Effector memory CD4-positive, alpha-beta T cell (primary cell): ENCODE data around the gene ITPR2.
"Not testable (repeated sequence)": the region's sequence is repeated elsewhere in the genome, so short reads cannot be mapped to it uniquely, and the experiment has no call there.

Source experiments
- DNase-seq, 3 donors: peaks; one replicate each; pipeline ENCODE4 v3.0.0-alpha.2; 2020
- H3K27ac ChIP-seq: 2 replicates; pipeline ENCODE4 v1.7.0; 2013; ENCODE audit warnings: mild to moderate bottlenecking, low read length, moderate library complexity; ENCODE audit not compliant: insufficient read depth, poor library complexity, severe bottlenecking
- H3K27me3 ChIP-seq: replicated peaks from 2 replicates; pipeline ENCODE4 v1.7.0; 2013; ENCODE audit warnings: mild to moderate bottlenecking, low read length; ENCODE audit not compliant: insufficient read depth, control insufficient read depth, poor library complexity, severe bottlenecking
- H3K36me3 ChIP-seq: 2 replicates; pipeline ENCODE4 v1.7.0; 2013; ENCODE audit warnings: mild to moderate bottlenecking, low read length, moderate library complexity; ENCODE audit not compliant: control insufficient read depth, insufficient read depth
- H3K4me1 ChIP-seq: 2 replicates; pipeline ENCODE4 v1.7.0; 2013; ENCODE audit warnings: low read length, mild to moderate bottlenecking; ENCODE audit not compliant: control insufficient read depth, insufficient read depth, poor library complexity, severe bottlenecking
- H3K4me3 ChIP-seq: 2 replicates; pipeline ENCODE4 v1.7.0; 2013; ENCODE audit warnings: low read length, low read depth, mild to moderate bottlenecking; ENCODE audit not compliant: insufficient read depth, poor library complexity, severe bottlenecking
- H3K9me3 ChIP-seq: 2 replicates; pipeline ENCODE4 v1.7.0; 2013; ENCODE audit warnings: mild to moderate bottlenecking, low read length, moderate library complexity; ENCODE audit not compliant: control insufficient read depth

ITPR2 gene

DNA sequence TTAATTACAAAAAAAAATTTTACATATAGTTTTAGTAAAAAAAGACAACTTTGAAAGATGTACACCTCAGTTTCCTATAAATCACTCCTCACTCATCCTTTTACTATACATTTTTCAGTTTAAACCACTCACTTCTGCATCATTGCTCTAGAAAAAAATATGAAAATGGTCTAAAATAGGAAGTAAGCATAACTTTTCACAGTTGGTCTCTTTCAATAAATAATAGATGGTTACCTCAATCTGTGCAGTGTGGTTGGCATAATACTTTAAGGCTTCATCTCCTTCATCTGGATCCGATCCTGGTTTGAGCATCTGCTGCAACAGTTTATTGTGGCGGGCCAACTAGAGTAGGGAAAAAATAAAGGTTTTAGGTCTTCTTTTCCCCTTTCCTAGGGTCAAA lies 389.7 kb downstream of the ITPR2 start:
- H3K27ac ChIP-seq, result no peak overlapping the region
- H3K4me3 ChIP-seq, result no peak overlapping the region
- DNase-seq, result no peak

DNA sequence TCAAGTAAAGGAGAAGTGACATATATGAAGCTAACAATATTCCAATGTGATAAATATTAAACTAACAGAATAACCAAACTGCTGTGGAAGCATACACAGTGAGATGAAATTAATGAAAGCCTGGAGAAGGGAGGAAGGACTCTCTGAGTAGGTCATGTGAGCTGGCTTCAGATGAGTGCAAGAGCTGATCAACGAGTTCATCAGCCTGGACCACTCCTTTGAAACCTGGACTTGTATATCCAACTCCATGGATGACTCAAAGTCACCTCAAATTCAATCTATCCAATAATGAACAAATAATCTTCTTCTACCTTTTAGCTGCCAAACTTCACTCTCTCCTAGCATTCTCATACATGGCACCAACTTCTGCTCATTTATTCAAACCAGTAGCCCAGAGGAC lies 391.6 kb downstream of the ITPR2 start:
- Histone ChIP-seq H3K4me1 (no peaks in the 10 kb centered on the region), H3K4me3 (no peak overlapping the region), H3K36me3 (peaks cover 7% of the 10 kb centered on the region), H3K9me3 (no peaks in the 10 kb centered on the region), H3K27me3 (no peaks in the 10 kb centered on the region), H3K27ac (no peak overlapping the region)
- no peak for DNase-seq

More for the DNA sequence above, 389.7 kb downstream of the ITPR2 start:
- H3K27me3 ChIP-seq, result no peaks in the 10 kb centered on the region
- H3K9me3 ChIP-seq, result no peaks in the 10 kb centered on the region
- H3K36me3 ChIP-seq, result peaks cover 7% of the 10 kb centered on the region
- H3K4me1 ChIP-seq, result no peaks in the 10 kb centered on the region

DNA sequence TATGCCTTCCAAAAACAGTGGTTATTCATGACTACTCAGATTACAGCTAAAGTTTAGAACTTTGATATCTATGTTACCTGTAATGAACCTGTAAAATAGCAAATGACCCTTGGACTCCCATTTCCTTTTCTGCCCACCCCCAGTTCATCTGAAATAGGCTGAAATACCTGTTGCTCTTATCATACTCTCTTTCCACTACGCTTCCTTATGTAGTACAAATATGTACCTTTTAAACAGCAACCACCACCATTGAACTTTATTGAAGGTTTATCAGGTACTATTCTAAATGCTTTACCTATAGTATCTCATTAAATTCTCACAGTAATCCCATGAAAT lies 398.0 kb downstream of the ITPR2 start:
- no peak overlapping the region for H3K27ac ChIP-seq
- no peaks in the 10 kb centered on the region for H3K9me3 ChIP-seq
- no peaks in the 10 kb centered on the region for H3K27me3 ChIP-seq
- no peaks in the 10 kb centered on the region for H3K4me1 ChIP-seq
- DNase-seq, result no peak
- H3K36me3 ChIP-seq, result peaks cover 2% of the 10 kb centered on the region
- no peak overlapping the region for H3K4me3 ChIP-seq

DNA sequence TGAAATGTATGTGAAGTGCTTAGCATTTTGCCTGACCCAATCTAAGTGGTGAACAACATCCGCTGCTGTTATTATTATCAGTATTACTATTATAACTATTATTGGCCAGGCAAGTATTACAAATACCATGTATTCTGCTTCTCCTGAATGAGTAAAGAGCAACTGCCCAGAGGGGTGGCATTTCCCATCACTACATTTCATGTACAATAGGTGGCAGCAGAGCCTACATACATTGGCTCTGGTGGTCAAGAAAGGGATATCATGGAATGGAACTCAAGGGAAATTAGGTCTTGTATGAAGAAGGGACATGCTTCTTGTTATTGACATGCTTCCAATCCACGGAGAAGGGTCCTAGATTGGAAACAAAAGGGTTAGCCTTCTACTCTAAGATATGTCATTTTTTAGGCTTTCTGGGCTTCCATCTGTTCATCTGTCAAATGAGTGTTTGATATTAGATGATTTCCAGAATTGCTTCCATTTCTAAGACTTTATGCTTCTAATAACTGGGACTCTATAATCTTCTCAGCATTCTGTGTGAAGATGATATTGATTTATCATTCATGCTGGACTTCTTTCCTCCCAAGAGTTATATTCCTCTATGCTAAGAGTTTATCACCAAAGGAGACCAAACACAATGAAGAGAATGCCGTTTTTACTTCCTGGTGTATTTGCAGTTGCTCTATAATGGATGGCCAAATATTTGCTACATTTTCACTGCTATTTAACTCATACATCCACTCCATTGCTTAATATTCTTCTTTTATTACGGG lies 398.5 kb downstream of the ITPR2 start:
- no peak for DNase-seq
- Histone ChIP-seq H3K27ac (no peak overlapping the region), H3K9me3 (no peaks in the 10 kb centered on the region), H3K27me3 (no peaks in the 10 kb centered on the region), H3K36me3 (no peaks in the 10 kb centered on the region), H3K4me1 (no peaks in the 10 kb centered on the region), H3K4me3 (no peak overlapping the region)

DNA sequence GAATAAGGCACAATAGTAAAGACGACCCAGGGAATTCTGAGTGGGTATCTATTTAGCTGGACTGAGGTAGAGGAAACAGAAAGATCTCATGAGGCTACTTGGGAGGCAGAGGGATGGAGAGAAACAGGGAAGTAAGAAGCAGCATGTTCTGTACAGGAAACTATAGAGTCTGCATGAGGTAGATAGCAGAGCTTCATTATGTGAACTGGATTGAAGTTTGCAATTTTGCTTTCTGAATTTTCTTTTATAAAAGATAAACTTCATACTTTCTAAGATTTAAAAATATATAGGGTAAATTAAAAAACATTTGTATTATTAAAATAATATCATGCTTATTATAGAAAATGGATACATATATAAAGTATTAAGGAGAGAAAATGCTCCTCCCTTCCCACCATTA lies 399.3 kb downstream of the ITPR2 start:
- H3K27me3 ChIP-seq, H3K4me3 ChIP-seq, H3K27ac ChIP-seq, H3K4me1 ChIP-seq, H3K36me3 ChIP-seq, DNase-seq, H3K9me3 ChIP-seq: not testable (repeated sequence)

DNA sequence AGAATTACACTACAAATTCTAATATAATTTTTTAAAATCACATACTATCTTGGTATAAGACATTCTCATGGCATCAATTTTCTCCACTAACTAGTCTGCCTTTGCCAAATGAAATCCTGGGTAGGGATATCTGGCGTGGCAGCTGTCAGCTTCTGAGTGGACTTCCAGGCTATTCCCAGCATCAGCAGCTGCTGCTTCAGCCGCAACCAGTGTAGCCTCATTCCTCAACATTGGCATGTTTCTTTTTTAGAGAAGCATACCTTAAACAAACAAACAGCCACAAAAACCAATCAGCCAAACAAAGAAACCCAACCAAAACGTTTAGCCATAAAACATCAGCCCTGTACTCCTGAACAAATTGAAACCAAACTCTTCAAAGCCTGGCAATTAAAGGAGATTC lies 401.8 kb downstream of the ITPR2 start:
- no peaks in the 10 kb centered on the region for H3K27me3 ChIP-seq
- no peaks in the 10 kb centered on the region for H3K9me3 ChIP-seq
- H3K4me1 ChIP-seq, result no peaks in the 10 kb centered on the region
- H3K36me3 ChIP-seq, result no peaks in the 10 kb centered on the region
- H3K27ac ChIP-seq, result no peak overlapping the region
- no peak overlapping the region for H3K4me3 ChIP-seq
- no peak for DNase-seq

DNA sequence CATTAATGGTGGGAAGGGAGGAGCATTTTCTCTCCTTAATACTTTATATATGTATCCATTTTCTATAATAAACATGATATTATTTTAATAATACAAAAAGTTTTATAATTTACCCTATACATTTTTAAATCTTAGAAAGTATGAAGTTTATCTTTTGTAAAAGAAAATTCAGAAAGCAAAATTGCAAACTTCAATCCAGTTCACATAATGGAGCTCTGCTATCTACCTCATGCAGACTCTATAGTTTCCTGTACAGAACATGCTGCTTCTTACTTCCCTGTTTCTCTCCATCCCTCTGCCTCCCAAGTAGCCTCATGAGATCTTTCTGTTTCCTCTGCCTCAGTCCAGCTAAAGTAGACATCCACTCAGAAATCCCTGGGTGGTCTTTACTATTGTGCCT lies 402.4 kb downstream of the ITPR2 start:
- not testable (repeated sequence) for H3K27me3 ChIP-seq, H3K27ac ChIP-seq, H3K36me3 ChIP-seq, H3K9me3 ChIP-seq, DNase-seq, H3K4me1 ChIP-seq, H3K4me3 ChIP-seq

DNA sequence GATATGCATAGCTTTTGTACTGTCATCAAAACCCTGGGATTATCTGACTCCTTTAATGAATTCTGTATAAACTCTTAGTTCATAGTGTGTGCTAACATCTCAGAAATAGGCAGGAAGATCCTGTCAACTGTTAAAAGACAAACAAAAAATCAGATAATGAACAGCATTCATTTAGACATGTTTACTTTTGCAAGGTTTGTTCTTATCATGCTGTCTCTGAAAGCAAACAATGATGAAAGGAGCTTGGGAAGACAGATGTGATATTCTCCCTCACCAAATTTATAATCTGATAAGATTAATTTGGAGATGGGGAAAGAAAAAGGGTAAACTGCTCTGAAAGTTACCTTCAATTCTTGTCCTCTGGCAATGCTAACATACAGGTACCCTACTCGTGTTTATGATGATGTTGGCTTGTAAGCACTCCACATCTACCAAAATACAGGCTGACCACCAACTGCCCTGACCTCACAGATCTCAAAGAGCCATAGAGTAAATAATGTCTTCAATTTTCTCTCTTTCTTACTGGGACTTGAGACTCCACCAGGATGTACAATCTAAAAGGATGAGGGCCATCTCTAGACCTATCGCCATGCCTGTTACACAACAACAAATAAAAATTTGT lies 403.8 kb downstream of the ITPR2 start:
- DNase-seq, result no peak
- no peak overlapping the region for H3K27ac ChIP-seq
- H3K4me3 ChIP-seq, result no peak overlapping the region
- no peaks in the 10 kb centered on the region for H3K27me3 ChIP-seq
- no peaks in the 10 kb centered on the region for H3K36me3 ChIP-seq
- H3K9me3 ChIP-seq, result no peaks in the 10 kb centered on the region
- no peaks in the 10 kb centered on the region for H3K4me1 ChIP-seq

DNA sequence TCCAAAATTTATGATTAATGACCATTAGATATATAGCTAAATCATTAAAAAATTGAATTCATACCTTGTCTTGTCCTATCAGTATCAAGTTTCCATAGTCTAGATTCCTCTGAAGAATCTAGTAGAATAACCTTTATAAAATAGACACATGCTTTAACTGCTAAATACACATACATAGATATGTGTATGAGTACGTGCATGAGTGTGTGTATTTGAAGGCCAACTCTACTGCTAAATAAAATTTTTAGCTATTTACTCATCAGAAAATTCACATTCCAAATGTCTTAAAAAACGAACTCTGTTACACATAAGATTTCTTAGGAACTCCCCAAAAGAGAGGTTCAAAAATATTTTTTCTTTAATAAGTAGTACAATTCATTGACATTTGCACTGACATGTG lies 404.6 kb downstream of the ITPR2 start:
- no peaks in the 10 kb centered on the region for H3K9me3 ChIP-seq
- H3K27ac ChIP-seq, result no peak overlapping the region
- no peaks in the 10 kb centered on the region for H3K4me1 ChIP-seq
- no peaks in the 10 kb centered on the region for H3K36me3 ChIP-seq
- DNase-seq, result no peak
- no peaks in the 10 kb centered on the region for H3K27me3 ChIP-seq
- no peak overlapping the region for H3K4me3 ChIP-seq

DNA sequence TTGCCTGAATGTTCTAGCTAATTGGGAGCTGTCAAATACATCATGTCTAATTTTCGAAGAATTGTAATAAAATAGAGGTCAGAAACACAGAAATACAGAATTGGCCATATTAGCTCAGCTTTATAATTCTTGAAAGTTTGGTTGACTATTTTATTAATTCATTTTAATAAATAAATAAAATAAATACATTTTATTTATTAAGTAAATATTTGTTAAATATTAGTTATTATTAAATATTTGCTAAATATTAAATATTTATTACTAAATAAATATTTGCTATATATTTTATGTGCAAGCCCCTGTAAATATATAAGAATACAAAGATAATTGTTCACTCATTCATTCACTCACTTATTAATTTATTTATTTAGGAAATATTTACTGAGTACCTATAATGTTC lies 406.3 kb downstream of the ITPR2 start:
- no peak for DNase-seq
- H3K36me3 ChIP-seq, result no peaks in the 10 kb centered on the region
- no peak overlapping the region for H3K27ac ChIP-seq
- H3K27me3 ChIP-seq, result no peaks in the 10 kb centered on the region
- H3K4me1 ChIP-seq, result no peaks in the 10 kb centered on the region
- no peaks in the 10 kb centered on the region for H3K9me3 ChIP-seq
- no peak overlapping the region for H3K4me3 ChIP-seq
